ENCODE measurements around the gene TMEM119.

Gene TMEM119

DNA sequence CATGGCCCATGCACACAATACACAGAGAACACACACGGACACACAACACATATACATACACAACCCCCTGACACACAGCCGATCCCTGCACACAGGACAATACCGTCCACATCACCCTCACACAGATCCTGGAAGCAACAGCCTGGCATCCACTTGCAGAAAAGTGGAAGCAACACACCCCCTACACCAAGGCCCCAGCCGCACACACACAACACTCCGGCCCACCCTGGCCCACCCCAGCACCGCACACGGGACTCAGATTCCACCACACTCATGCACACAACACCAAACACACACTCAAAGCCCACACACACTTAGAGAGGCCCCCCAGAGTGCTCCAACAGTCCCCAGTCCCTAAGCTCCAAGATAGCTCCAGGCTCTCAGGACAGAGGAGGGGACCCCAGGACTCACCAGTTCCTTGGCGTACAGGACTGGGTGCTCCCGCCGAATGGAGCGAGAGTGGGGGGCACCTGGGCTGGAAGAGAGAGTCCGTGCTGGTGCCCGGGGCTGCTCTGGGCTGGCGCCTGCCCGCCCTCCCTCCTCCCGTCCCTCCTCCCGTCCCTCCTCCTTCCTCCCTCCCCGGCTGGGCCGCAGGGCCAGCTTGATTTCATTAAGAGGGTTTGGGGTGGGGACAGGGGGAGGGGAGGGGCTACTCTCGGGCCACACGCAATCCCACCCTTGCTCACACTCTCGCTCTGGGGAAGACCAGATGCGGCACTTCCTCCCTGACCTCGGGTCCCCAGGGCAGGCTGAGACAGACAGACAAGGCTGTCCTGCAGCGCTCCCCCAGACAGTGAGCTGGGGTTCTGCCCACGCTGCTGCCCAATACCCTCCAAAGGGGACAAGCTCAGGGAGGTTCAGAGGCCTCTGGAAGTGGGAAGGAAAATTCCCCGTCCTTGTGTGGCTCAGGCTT is at the start of gene TMEM119:
Gene TMEM119, minus strand, starts transcription at position 526 of the 913 bp plus-strand sequence. CDS start 5,701 bp downstream, outside the sequence.
- no peak within 1 kb of the TSS for H3K27ac ChIP-seq
- TF ChIP-seq, protein P1, sequence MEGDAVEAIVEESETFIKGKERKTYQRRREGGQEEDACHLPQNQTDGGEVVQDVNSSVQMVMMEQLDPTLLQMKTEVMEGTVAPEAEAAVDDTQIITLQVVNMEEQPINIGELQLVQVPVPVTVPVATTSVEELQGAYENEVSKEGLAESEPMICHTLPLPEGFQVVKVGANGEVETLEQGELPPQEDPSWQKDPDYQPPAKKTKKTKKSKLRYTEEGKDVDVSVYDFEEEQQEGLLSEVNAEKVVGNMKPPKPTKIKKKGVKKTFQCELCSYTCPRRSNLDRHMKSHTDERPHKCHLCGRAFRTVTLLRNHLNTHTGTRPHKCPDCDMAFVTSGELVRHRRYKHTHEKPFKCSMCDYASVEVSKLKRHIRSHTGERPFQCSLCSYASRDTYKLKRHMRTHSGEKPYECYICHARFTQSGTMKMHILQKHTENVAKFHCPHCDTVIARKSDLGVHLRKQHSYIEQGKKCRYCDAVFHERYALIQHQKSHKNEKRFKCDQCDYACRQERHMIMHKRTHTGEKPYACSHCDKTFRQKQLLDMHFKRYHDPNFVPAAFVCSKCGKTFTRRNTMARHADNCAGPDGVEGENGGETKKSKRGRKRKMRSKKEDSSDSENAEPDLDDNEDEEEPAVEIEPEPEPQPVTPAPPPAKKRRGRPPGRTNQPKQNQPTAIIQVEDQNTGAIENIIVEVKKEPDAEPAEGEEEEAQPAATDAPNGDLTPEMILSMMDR (IDR thresholded peaks at IDR 0.05), result no peak
- no peak for TF ChIP-seq ZFX (IDR thresholded peaks at IDR 0.05; ENCODE audit: borderline replicate concordance)

DNA sequence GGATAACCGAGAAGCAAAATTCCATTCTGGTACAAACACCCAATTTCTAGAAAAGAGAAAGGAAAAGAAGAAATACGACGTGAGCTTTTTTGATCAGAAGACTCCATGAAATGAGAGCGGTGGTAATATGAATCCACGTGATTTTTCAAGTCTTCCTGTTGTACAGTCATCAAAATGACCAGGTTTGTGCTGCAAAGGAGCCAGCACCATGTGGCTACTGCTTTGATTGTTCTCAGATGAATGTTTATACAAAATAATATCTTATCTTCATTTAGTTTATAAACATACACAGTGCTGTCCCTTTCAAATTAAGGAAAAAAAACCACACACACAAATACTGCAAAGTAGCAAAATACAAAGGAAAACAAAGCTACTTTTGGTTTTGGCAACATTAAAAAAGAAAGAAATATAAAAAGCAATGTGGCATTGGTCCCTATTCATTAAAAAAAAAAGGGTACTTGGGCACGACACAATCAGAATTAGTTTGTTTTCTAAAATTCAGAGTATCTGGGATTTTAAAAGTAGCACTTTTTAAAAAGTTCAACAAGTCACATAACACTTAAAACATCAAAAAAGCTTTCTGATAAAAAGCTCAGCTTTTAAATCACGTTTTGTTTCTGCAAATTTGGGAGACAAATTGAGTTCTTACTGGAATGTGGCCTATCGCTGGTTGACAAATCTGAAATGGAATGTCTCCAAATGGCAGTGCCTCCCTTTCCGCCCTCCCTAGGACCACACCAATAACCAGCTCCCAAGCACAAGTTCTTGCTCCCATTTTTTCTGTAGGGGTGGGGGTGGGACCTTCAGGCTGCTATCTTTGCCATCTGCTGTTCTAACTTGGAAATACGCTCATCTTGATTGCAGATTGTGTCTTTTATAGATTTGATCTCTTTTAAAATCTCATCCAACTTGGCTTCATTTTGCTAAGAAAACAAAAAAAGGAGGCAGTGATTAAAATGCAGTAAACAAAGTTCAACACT is 49.0 kb upstream of the TMEM119 start:
- no peak overlapping the region for H3K27ac ChIP-seq
- TF ChIP-seq, protein P1 (IDR thresholded peaks at IDR 0.05), result no peak
- TF ChIP-seq ZFX (IDR thresholded peaks at IDR 0.05; ENCODE audit: borderline replicate concordance), result no peak

GRCh38 chr12:108645686-108646599 is 48.1 kb upstream of the TMEM119 start:
- no peak overlapping the region for H3K27ac ChIP-seq
- no peak for TF ChIP-seq ZFX (IDR thresholded peaks at IDR 0.05; ENCODE audit: borderline replicate concordance)
- TF ChIP-seq, protein P1 (IDR thresholded peaks at IDR 0.05), result no peak

GRCh38 chr12:108644811-108645120 is 46.9 kb upstream of the TMEM119 start:
- TF ChIP-seq, protein P1 (IDR thresholded peaks at IDR 0.05), result no peak
- TF ChIP-seq ZFX (IDR thresholded peaks at IDR 0.05; ENCODE audit: borderline replicate concordance), result no peak
- H3K27ac ChIP-seq, result no peak overlapping the region

- TF ChIP-seq ZFX (IDR thresholded peaks at IDR 0.05; ENCODE audit: borderline replicate concordance), result no peak
- TF ChIP-seq, protein P1 (IDR thresholded peaks at IDR 0.05), result no peak
- no peak overlapping the region for H3K27ac ChIP-seq
Measured at GRCh38 chr12:108643941-108644810, 46.3 kb upstream of the TMEM119 start.
